Measurements from ENCODE around the gene NBPF20. TPM values are rescaled to one million over a fixed set of nuclear protein-coding genes. Genes with fewer than 3 reads are reported as not detected.
A peak's percentile ranks its signal among the peaks of the same experiment; 100 is the strongest.
"Not testable (repeated sequence)": the region's sequence is repeated elsewhere in the genome, so short reads cannot be mapped to it uniquely, and the experiment has no call there.

NBPF20 gene
- total and polyA plus RNA-seq, 12 donors = 0.44 to 4.6 (median 2.3) TPM

DNA sequence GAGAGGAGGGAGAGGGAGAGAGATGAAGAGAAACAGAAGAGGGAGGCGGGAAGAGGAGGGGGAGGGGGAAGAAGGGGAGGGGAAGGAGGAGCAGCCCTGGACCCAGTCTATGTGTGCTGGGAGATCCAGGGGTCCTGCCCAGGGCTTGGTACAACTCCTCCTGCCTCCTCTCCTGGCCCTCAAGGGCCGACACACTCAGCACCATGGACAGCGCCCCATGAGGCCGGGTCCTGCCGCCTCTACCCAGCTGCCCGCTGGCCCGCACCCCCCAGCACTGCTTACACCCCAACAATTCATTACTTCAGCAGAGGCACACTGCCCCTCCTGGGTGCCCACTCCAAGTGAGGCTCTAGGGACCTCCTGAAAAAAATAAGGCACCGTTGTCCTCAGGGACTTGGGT is 26.5 kb upstream of the NBPF20 start:
- intact Hi-C loops (cut with DNase I); H3K9me3 ChIP-seq (replicated peaks in 1 of 3); H3K27me3 ChIP-seq; H3K4me1 ChIP-seq (replicated peaks in 1 of 2); H3K4me3 ChIP-seq; H3K36me3 ChIP-seq (replicated peaks in 1 of 2); H3K27ac ChIP-seq: not testable (repeated sequence)
- DNase-seq = peak in 5 of 7 donors; percentile 26 to 40 (median 31)
- WGBS, 4 donors = 0 to 11% (median 0%) methylated on average over 1 to 7 of the region's 8 CpGs

DNA sequence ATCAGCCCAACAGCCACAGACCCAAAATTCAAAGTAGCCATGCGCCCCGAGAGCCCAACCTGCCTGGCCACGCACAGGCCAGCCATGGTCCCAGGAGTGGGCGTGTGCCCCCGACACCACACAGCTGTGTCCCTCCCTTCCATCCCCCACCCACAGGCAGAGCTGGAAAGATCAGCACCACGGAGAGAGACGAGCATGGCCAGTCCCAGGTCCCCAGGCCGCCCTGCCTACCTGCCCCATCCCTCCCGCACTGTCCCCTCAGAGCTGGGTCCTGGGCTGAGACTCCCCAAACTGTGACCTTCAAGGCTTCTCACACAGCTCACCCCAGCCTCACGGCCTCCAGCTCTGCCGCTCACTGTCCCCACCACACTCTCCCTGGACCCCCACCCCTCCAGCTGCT is 19.8 kb upstream of the NBPF20 start:
- intact Hi-C loops (cut with DNase I); DNase-seq; H3K9me3 ChIP-seq (replicated peaks in 1 of 3); H3K4me3 ChIP-seq; H3K27ac ChIP-seq; H3K4me1 ChIP-seq (replicated peaks in 1 of 2); H3K27me3 ChIP-seq; H3K36me3 ChIP-seq (replicated peaks in 1 of 2): not testable (repeated sequence)
- 27 to 66% (median 44%) methylated on average over 3 to 9 of the region's 11 CpGs for WGBS, 4 donors

DNA sequence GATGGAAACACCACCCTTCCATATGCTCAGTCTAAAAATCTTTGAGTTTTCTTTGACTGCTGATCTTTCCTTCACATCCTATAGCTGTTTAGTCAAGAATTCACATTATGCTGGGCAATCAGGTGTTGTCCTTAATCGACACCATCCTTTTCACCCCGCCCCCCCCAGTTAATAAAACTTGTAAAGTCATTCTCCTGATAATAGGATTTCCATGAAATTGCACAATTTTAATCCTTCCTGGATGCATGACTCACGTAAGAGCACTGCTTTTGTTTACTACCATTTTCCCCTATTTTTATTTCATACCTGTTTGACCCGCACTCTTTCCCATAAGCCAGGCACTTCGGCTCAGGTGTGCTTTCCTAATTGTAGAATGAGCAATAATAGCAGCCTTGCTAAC is 16.9 kb upstream of the NBPF20 start:
- intact Hi-C loops (cut with DNase I); H3K9me3 ChIP-seq (replicated peaks in 1 of 3); H3K4me1 ChIP-seq (replicated peaks in 1 of 2); H3K27me3 ChIP-seq; H3K36me3 ChIP-seq (replicated peaks in 1 of 2); H3K4me3 ChIP-seq; H3K27ac ChIP-seq; DNase-seq: not testable (repeated sequence)
- 73 to 83% (median 77%) methylated on average over 5 of the region's 5 CpGs for WGBS, 4 donors

DNA sequence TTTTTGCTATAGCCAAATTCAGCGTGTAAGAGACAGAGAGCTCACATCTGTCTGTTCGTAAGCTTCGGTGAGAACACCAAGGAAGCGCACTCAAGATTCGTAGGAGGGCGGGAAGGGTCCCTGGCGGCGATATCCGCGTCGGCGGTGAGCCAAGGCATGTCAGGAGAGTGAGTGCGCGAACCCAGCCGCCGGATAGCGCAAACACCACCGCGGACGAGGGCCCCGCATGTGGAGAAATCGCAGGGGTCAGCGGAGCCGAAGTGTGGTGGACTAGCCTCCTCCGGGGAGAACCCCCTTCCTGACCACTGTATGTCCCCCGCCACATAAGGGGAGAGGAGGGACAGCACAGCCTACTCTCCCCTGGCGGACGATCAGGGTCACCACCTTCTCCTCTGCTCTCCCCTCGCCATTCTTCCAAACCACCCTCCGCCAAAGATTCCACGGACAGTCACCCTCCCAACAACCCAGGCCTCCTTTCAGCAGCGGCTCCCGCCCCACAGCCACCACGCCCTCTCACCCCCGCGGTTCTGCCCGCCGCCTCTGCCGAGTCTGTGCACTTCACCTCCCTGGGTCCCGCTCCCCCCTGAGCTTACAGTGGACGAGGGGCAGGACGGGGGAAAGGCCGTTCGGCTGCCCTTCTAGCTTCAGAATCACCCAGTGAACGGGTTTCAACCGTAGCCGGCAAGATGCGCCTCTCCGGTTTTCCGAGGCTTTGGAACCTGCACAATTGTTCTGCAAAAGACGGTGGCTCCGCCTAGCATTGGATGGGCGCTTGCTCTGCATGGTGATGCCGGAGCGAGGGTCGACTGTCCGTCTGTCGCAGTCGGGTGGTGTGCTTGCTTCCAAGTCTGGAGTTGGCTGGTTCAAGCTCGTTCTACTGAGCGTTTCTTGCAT is 6.2 kb upstream of the NBPF20 start:
- 0 to 4% (median 2%) methylated on average over 1 to 53 of the region's 61 CpGs for WGBS, 4 donors
- H3K27ac ChIP-seq; H3K36me3 ChIP-seq (replicated peaks in 1 of 2); intact Hi-C loops (cut with DNase I); H3K4me1 ChIP-seq (replicated peaks in 1 of 2); H3K9me3 ChIP-seq (replicated peaks in 1 of 3); DNase-seq: not testable (repeated sequence)
- Histone ChIP-seq H3K27me3 (peaks cover 12% of the 10 kb centered on the region), H3K4me3 (peak overlapping the region in 1 of 4 donors; percentile 39)

DNA sequence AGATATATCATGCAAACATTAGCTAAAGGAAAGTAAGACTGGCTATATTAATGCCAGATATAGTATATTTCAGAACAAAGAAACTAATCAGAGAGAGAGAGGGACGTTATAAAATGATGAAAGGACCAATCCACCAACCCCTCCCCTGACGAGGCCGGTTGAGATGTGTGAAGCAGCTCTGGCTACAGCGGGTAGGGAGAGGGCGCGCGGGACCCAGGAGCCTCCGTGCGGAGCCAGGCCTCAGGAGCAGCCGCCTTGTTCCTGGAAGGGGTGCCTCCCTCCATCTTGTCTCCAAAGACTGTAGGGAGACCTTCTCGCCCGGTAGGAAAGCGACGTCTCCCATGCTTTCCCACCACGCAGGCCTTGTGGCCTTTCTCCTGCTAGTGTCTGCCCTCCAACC is 5.4 kb upstream of the NBPF20 start:
- H3K4me1 ChIP-seq (replicated peaks in 1 of 2); intact Hi-C loops (cut with DNase I); H3K27ac ChIP-seq; H3K36me3 ChIP-seq (replicated peaks in 1 of 2); H3K4me3 ChIP-seq; DNase-seq; H3K9me3 ChIP-seq (replicated peaks in 1 of 3): not testable (repeated sequence)
- peaks cover 12% of the 10 kb centered on the region for H3K27me3 ChIP-seq
- WGBS, 4 donors = 25 to 48% (median 33%) methylated on average over 3 to 10 of the region's 15 CpGs

DNA sequence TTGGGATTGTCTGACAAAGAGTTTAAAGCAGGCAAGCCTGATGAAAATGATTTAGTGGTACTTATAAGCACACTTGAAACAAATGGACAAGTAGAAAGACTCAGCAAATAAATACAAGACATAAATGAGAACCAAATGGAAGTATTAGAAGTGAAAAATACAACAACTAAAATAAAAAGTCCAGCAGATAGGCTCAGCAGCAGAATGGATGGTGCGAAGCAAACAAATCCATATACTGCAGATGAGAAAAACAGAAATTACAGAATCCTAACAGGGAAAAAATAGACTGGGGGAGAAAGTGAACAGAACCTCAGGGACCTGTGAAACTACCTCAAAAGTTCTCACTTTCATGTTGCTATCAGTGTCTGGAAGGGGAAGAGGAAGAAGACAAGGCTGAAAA is 3.9 kb upstream of the NBPF20 start:
- peaks cover 12% of the 10 kb centered on the region for H3K27me3 ChIP-seq
- H3K9me3 ChIP-seq (replicated peaks in 1 of 3); H3K36me3 ChIP-seq (replicated peaks in 1 of 2); H3K4me1 ChIP-seq (replicated peaks in 1 of 2); intact Hi-C loops (cut with DNase I); H3K4me3 ChIP-seq; DNase-seq; H3K27ac ChIP-seq: not testable (repeated sequence)
- WGBS, 4 donors = 93 to 100% (median 96%) methylated on average over 1 of the region's 1 CpG

DNA sequence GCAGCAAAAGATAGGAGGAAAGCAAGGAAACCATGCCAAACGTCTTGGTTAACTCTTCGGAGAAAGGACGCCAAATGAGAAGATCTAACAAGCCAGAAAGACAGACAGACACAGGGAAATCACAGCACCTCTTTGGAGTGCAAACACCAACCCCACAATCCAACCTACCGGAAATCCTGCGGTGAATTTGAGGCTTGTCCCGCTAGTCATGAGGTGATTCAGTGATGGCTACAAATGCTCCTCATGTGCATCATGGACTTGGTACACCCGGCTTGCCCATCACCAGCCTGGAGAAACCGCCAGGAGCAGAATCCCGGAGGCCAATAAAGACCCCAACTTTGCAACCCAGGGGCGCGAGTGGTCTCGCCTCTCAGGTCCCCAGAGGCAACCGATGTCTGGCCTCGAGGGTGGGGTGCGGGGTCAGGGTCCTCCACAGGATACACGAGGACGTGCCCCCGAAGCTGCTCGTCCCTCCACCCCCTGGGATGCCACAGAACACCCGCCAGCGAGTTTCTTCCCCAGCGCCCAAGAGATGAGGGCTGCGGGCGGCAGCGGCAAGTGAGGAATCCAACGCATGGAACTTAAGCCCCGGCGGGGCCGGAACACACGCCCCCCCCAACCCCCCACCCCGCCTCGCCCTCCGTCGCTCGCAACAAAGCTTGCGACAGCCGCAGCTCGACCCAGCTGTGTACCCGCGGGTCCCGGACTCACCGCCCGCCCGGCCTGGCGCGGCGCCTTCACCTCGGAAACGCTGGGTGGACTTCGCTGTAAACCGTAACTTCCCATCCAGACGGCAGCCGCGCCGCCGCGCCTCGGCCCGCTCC is 579 bp downstream of the NBPF20 start:
- H3K27me3 ChIP-seq; H3K9me3 ChIP-seq (replicated peaks in 1 of 3); H3K36me3 ChIP-seq (replicated peaks in 1 of 2); intact Hi-C loops (cut with DNase I); H3K4me1 ChIP-seq (replicated peaks in 1 of 2): not testable (repeated sequence)
- peak overlapping the region in 3 of 4 donors; percentile 24 to 72 (median 53) for H3K4me3 ChIP-seq
- 1 to 8% (median 3%) methylated on average over 8 to 39 of the region's 59 CpGs for WGBS, 4 donors
- DNase-seq = peak in 2 of 7 donors; percentile 6 to 15
- H3K27ac ChIP-seq = peak overlapping the region in 1 of 5 donors; percentile 45

DNA sequence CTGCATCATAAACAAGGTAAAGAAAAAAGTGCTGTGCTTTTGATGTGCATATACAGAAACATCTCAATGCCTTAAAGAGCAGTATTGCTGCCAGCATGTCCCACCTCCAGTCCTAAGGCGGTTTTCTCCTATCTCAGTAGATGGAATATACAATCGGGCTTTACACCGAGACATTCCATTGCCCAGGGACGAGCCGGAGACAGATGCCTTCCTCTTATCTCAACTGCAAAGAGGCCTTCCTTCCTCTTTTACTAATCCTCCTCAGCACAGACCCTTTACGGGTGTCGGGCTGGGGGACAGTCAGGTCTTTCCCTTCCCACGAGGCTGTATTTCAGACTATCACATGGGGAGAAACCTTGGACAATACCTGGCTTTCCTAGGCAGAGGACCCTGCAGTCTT is 10.3 kb downstream of the NBPF20 start:
- H3K4me1 ChIP-seq (replicated peaks in 1 of 2); H3K4me3 ChIP-seq; H3K9me3 ChIP-seq (replicated peaks in 1 of 3); DNase-seq; intact Hi-C loops (cut with DNase I); H3K27ac ChIP-seq; H3K36me3 ChIP-seq (replicated peaks in 1 of 2); H3K27me3 ChIP-seq: not testable (repeated sequence)
- WGBS, 4 donors = 71 to 87% (median 75%) methylated on average over 4 to 7 of the region's 8 CpGs

DNA sequence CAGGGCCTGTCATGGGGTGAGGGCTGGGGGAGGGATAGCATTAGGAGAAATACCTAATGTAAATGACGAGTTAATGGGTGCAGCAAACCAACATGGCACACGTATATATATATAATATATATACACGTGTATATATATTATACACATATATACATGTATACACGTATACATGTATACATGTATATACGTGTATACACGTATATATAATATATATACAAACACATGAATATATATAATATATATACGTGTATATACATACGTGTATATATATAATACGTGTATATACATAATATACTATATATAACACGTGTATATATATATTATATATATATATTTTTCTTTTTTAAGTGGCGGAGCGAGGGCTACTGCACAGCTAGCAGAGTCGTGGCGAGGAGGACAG is 18.1 kb downstream of the NBPF20 start:
- H3K4me3 ChIP-seq; H3K27ac ChIP-seq; H3K9me3 ChIP-seq (replicated peaks in 1 of 3); H3K27me3 ChIP-seq; H3K4me1 ChIP-seq (replicated peaks in 1 of 2); DNase-seq; intact Hi-C loops (cut with DNase I); H3K36me3 ChIP-seq (replicated peaks in 1 of 2): not testable (repeated sequence)
- WGBS, 4 donors = 90 to 93% (median 91%) methylated on average over 13 to 14 of the region's 14 CpGs

DNA sequence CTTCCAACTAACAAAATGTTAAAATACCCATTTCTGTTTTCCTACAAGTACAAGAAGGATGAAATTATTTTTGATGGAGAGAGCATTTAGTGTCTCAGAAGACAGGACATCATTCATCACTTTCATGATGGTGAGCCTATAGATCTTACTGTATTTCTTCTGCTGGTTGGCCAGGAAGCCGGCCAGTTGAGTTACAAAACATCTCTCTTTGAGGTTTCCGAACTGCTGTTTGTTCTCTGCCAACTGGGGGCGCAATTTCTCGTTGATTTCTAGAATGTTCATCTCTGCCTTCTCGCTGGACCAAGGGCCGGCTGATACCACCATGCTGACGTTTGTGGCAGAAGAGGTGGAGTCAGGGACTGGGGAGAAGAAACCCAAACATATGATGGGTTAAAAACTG is 20.5 kb downstream of the NBPF20 start:
- not testable (repeated sequence) for H3K27me3 ChIP-seq; H3K9me3 ChIP-seq (replicated peaks in 1 of 3)
- 34 to 52% (median 45%) methylated on average over 2 to 5 of the region's 7 CpGs for WGBS, 4 donors

DNA sequence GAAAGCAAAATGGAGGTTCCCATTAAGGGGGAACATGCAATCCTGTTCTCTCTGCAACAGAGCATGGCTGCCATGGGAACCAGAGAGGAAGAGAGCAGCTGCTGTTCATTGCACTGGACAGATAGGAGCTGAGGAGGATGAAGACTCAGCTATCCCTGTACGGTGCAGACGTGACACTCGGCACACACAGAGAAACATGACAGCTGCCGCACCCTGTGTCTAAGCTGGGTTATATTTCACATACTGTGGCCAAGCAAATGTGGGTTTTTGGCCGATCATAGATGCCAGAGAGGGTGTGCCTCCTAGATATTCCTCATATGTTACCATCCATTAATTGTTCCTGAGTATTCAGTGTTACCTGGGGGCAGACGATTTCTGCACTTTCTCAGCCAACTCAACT is 24.7 kb downstream of the NBPF20 start:
- H3K36me3 ChIP-seq (replicated peaks in 1 of 2); H3K27ac ChIP-seq; DNase-seq; H3K4me1 ChIP-seq (replicated peaks in 1 of 2); intact Hi-C loops (cut with DNase I); H3K4me3 ChIP-seq; H3K9me3 ChIP-seq (replicated peaks in 1 of 3); H3K27me3 ChIP-seq: not testable (repeated sequence)
- WGBS, 4 donors = 92 to 98% (median 95%) methylated on average over 6 of the region's 6 CpGs

More for the DNA sequence above, 20.5 kb downstream of the NBPF20 start:
- H3K4me3 ChIP-seq; DNase-seq; H3K36me3 ChIP-seq (replicated peaks in 1 of 2); H3K4me1 ChIP-seq (replicated peaks in 1 of 2); intact Hi-C loops (cut with DNase I); H3K27ac ChIP-seq: not testable (repeated sequence)
